HG02610 (cell line): Measurements from ENCODE around the gene SLC51B.
"Not testable (repeated sequence)": the region's sequence is repeated elsewhere in the genome, so short reads cannot be mapped to it uniquely, and the experiment has no call there.

Experiments used
- ATAC-seq: cut with Tn5 transposase; IDR thresholded peaks from one replicate; pipeline ENCODE4 v1.9.1; 2021; ENCODE audit warnings: mild to moderate bottlenecking, moderate library complexity; ENCODE audit not compliant: unreplicated experiment

SLC51B gene

GRCh38 chr15:65041787-65042186 is 3.4 kb upstream of the SLC51B start:
- no peak for ATAC-seq

GRCh38 chr15:65042776-65043327 is 2.3 kb upstream of the SLC51B start:
- no peak for ATAC-seq

DNA sequence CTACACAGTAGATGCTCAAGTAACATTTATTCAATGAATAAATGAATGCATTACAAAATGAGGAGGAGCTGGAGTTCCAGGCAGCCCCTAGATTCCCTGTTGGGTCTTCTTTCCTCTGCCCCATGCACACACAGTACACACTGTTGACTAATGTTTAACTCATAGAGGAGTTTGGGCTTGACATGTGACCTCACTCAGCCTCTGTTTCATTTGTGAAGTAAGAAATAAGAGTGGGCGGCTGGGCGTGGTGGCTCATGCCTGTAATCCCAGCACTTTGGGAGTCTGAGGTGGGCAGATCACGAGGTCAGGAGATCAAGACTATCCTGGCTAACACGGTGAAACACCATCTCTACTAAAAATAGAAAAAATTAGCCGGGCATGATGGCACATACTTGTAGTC is 969 bp upstream of the SLC51B start:
- not testable (repeated sequence) for ATAC-seq

DNA sequence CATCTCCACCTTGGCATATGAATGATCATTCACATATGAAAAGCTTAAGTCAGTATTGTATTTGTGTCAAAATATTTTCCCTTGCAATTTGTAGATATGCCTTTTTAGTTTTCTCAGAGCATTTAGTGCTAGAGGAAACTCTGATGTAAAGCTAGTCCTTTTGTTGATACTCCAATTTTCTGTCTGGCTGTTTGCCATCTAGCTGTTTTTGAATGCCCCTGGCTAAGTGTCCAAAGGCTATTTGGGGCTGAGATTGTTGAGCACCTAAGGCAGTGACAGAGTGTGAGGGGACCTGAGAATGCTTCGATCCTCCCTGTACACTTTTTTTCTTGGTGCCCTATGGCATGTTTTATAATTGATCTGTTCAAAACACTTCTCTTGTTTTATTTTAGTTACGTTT is 3.1 kb downstream of the SLC51B start:
- ATAC-seq, result no peak

DNA sequence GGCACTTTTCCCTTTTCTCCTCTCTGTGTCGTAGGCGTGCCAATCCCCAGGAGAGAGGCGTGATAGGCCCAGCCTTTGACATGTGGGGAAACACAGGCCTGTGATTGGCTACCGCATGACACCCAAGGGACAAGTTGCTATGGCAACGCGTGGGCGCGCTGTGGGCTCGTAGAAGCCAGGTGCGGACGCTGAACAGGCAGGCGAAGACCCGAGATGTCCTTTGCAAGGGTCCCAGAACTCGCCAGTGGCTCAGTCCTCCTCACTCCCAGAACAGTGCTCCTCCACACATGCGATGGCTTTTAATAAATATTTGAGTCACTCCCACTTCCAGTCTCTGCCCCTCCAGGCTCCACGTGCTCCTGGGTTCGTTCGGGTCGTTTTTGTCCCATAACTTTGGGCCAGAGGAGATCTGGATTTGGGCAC is 4.2 kb downstream of the SLC51B start:
- peak; percentile 81 for ATAC-seq

- ATAC-seq, result no peak
Observed at GRCh38 chr15:65050270-65050669, 5.1 kb downstream of the SLC51B start.

GRCh38 chr15:65051266-65051665 is 6.1 kb downstream of the SLC51B start:
- ATAC-seq, result no peak

- no peak for ATAC-seq
Observed at GRCh38 chr15:65052956-65053355, 7.8 kb downstream of the SLC51B start.

DNA sequence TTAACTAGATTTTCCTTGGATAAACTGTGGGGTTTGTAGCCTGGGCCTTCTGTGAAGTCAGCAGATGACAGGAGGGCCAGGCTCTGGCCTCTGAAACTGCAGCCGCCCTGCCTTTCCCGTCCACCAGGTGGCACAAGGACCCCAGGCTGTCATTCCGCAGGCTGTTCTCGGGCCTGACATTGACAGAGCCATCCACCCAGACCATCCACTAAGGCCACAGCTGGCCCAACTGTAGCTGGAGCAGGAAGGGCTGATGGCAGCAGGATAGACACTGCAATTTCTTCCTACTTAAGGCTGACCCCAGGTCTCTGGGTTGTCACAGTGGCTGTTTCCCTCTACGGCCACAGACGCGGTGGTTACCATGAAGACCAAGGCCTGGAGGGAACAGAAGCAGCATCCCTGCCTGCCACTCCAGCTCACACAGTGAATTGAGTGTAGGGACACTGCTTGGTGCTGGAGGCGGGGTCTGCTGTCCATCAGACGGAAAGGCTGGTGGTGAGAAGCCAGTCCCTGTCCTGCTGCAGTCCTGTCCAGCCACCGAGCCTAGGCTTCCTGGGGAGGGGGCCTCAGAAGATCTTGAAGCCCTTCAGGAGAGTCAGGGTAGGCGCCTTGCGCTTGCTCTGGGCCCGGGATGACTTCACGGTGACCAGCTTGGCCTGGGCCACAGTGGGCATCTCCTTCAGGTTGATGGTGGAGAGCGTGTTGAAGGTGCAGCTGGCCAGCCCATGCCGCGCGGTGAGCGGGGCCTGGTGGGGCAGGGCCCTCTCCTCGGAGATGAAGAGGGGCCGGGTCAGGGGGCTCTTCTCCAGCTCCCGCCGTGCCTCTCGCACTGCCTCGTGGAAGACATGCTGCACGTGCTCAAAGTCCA is 9.4 kb downstream of the SLC51B start:
- ATAC-seq, result no peak

GRCh38 chr15:65055201-65055870 is 10.1 kb downstream of the SLC51B start:
- ATAC-seq, result no peak

DNA sequence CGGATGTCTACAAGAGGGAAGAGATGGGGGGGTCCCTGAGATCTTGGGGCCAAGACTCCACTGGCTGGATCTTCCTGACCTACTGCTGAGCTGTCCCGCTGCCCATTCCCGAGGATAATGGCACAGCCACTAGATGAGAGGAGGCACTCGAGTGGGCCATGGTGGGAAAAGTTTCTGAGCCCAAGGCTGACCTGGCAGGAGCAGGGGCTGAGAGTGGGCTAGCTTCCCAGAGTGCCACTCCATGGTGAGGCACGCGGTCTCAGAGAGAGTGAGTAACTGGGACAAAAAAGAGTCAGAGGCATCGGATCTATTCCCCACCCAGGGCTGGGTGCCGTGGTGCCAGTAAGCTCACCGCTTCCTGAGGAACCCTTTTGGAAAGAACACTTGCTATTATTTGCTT is 10.9 kb downstream of the SLC51B start:
- ATAC-seq, result no peak

DNA sequence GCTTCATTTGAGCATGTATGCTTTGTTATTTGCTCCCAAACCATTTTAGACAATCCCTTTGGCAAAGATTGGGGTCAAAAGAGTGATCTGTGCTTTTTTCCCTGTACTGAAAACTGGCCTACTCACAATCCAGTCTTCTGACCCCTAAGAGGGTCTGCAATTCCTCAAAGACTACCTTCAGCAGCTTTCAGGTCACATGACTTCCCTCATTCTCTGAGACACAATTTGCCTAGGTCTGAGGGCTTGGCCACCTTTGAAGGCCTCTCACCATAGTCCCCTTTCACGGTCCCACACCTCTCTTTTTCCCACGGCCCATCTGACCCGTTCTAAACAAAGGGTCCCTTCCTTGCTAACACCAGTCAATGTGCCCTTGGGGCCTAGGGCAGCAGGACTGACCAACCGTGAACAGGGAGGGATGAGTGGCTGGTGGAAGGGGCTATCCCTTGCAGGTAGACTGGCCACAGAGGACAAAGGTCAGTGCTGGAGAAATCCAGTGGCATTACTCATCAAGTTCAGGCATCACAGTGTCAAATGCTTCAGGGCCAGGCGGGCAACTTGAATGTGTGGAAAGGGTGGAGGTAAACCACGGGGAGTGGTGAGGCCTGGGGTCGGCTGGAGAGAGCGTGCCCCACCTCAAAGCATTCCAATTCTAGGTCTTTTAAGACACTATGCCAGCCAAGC is 11.8 kb downstream of the SLC51B start:
- no peak for ATAC-seq

DNA sequence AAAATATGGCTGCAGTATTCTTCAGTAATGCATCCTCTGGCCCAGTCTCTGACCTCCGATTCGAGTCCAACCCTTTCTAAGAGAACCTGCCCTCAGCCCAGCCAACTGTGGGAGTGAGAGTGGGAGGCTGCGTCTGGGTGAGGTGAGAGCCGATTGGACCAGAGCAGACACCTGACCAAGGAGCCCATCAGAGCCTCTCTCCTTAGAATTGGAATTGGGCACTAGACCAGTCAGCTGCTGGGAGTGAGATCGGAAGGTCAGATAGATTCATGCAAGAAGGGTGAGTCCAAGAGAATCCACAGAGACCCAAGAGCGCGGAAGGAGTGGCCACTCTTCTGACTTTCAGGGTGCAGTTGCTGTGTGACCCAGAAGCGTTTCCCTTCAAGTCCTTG is 12.4 kb downstream of the SLC51B start:
- no peak for ATAC-seq

DNA sequence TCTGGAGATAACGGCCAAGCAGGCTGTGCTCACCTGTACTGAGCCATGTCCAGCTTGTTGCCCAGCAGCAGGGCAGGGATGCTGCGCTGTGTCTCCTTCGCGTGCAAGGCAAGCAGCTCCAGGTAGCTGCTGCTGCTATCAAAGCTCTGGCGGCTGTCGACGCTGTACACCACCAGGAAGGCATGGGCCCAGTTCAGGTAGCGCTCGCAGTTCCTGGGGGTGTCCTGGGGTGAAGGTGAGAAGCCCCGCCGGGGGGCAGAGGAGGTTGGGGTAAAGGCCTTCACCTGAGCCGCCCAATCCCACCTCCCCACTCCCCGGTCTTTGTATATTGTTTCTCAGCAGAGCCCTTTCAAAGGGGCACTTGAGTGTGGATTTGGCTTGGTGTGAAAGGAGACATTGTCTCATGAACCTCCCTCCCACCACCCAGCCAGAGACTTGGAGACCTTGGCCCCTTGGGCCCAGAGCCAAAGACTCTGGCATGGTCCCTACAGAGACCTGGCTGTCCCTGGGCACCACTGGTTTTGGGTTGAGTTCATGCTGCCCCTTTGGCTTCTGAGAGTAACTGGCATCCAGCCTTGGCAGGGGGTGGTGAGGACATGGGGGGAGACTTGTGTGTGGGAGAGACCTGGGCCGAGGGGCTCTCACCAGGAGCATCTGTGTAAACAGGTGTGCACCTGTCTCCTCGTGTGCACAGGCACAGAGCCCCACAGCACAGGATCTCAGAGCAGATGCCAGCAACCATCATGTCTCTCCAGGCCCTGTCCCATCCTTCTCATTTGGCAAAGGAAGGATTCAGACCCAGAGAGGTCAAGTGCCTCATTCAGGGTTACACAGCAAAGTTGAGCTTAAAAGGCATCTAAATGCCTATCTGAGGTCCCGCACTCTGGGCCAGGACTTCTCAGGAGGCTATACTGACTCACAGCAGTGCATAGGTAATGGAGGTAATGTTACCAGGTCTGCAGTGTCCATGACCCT is 13.5 kb downstream of the SLC51B start:
- ATAC-seq, result no peak

- no peak for ATAC-seq
Observed at GRCh38 chr15:65059369-65059750, 14.2 kb downstream of the SLC51B start.

- ATAC-seq, result no peak
Observed at GRCh38 chr15:65059931-65060596, 14.9 kb downstream of the SLC51B start.

GRCh38 chr15:65060641-65061397 is 15.6 kb downstream of the SLC51B start:
- ATAC-seq, result no peak

- ATAC-seq, result no peak
Observed at GRCh38 chr15:65062061-65062460, 16.9 kb downstream of the SLC51B start.

DNA sequence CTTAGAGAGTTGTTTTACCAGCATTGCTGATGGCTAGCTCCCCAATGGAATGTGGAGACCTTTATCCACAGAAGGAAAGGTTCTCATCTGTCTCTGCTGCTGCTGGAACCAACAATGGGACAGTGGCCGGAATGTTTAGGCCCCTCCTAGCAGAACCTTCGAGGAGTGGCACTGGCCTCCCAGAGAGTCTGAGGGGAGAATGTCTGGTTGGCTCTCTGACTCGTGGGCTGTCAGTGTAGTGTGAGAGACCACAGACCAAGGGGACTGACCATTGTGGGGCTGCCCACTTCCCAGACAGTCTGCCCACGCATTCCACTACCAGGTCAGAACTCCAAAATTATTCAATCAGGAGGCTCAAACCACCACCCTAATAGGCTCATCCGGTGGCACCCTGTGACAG is 17.5 kb downstream of the SLC51B start:
- ATAC-seq, result no peak
